Measurements from ENCODE around the gene ACO2.

The ACO2 gene

DNA sequence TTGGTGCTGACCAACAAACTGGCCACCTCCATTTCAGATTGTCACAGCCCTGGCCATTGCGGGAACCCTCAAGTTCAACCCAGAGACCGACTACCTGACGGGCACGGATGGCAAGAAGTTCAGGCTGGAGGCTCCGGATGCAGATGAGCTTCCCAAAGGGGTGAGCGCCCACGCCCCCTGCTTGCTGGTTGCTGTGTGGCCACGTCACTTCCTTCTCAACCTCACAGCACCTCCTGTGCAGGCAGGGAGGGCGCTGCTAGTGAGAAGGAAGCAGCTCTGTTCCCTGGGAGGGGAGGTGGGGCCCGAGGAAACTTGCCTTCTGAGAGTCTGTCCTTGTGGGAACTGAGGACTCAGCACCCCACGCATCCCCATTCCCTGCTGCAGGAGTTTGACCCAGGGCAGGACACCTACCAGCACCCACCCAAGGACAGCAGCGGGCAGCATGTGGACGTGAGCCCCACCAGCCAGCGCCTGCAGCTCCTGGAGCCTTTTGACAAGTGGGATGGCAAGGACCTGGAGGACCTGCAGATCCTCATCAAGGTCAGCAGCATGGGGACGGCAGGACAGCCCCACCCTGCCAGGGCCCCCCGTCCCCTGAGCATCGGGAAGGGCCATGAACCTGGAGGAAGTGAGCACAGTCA, 56.0 kb downstream of the ACO2 start:
- DNase-seq = peak; percentile 18

DNA sequence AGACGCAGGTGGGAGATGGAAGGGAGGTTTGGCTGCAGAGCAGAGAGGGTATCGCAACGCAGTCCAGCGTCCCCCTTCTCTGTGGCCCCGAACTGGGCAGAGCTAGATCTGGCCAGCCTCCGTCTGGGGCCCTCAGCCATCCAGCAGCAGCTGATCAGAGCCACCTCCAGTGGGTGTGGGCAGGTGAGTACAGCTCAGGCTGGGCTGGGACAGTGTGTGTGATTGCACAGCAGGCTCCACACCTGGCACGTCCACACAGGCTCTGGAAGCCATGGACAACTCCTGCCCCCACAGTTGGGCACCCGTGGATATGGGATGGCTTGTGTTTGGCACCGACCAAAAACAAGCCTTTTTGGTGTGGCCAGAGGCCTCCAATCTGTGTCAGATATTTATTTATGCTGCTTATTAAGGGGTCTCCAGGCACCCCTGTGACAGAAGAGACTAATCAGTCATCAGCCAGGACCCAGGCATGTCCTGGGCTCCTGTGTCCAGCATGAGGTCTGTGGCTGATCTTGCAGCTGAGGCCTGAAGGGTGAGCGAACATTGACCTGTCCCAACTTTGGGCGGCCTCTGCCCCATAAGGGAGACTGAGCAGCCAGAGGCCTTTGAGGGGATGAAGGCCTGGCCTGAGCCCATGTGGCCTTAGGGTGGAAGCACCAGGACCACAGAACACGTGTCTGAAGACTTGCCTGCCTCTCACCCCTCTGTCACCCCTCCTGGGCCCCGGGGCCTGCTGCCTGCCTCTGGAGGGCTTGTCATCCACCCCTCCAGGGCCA, 56.7 kb downstream of the ACO2 start:
- DNase-seq = no peak

DNA sequence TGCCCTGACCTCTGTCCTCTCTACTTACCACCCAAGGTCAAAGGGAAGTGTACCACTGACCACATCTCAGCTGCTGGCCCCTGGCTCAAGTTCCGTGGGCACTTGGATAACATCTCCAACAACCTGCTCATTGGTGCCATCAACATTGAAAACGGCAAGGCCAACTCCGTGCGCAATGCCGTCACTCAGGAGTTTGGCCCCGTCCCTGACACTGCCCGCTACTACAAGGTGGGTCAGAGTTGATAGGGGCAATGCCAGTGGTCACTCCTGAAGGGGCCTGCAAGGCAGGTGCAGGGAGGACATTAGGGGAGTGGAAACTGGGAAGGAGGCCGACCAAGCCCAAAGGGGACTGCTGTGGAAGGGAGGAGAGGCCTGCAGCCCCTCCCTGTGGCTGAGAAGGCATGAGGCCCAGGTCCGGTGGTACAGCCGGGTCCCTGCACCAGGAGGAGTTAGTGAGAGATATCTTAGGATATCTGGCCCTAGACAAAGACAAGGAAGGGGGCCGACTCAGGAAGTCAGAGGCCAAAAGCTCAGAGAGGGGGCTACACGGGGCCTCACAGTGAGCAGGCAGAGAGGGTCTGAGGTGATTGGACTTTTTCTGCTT, 57.4 kb downstream of the ACO2 start:
- DNase-seq = no peak

- DNase-seq = peak; percentile 56
Measured at GRCh38 chr22:41526830-41527799, 58.2 kb downstream of the ACO2 start.

DNA sequence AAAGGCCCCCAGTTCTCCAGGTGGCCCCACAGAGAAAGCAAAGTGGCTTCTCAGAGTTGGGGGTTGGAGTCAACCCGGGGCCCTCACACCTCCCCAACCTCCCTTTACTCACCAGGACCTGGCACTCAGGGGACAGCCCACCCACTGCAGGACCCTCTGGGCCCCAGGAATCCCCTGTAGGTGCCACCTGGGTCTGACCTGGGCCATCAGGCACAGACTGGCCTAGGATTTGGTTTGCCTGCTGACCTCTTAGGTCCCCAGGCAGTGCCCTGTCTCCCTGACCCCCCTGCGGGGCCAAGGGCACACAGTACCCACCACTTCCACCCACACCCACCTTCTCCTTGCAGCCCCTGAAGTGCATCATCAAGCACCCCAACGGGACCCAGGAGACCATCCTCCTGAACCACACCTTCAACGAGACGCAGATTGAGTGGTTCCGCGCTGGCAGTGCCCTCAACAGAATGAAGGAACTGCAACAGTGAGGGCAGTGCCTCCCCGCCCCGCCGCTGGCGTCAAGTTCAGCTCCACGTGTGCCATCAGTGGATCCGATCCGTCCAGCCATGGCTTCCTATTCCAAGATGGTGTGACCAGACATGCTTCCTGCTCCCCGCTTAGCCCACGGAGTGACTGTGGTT, 59.3 kb downstream of the ACO2 start:
- no peak for DNase-seq

DNA sequence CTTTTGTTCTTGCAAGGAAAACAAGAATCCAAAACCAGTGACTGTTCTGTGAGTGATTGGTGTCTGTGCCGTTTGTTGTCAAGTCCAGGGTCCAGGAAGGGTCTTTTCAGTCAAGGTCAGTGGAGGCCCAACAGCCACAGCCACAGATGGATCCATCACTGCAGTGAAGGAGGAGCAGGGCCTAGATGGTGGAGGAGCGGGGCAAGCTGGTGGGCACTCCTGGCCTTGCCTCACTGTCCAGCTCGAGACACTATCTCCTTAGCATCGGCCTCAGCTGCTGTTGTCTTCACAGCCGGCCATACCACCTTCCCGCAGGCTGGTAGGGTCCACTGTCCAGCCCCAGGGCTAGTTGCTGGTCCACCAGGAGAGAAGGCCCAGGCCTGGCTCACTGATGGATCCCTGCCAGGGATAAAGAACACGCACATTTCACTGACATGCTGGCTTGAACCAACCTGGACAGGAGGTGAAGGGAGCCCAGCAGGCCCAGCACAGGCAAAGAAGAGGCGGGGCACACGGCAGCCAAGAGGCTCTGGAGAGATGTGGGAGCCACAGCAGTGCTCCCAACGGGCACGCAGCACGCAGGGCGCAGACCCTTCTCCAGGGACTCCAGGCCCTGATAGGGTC, 60.1 kb downstream of the ACO2 start:
- DNase-seq = no peak

DNA sequence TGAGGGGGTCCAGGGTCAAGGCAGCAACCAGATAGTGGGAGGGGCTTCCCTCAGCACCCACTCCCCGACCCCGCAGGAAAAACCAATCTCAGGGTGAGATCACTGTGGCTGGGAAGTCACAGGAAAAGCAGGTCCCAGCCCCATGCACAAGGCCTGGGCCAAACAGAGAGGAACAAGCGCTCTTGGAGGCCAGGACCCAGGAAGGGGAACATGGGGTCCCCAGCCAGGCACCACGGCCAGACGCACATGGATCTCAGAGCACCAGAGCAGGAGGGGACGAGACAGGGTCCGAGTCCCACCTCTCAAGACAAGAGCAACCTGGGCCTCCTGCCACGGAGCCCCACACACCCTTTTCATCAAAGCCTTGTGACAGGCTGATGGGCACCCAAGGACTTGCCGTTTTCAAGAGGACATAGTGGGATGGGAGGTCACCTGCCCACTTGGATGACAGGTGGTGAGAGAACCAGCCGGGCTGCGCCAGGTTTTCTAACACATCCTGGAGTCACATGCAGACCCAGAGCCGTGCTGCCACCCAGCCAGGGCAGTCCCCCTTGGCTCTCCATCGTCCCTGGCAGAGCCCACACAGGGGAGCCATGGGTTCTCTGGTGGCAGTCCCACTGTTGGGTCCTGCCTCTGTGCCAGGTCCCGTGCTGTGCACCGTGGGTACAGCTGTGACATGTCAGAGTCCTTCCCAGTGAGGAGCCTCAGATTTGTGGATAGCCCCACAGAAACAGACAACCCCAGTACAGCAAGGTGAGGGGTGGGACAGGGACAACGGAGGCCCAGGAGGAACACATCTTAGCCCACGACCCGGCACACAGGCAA, 62.2 kb downstream of the ACO2 start:
- no peak for DNase-seq

DNA sequence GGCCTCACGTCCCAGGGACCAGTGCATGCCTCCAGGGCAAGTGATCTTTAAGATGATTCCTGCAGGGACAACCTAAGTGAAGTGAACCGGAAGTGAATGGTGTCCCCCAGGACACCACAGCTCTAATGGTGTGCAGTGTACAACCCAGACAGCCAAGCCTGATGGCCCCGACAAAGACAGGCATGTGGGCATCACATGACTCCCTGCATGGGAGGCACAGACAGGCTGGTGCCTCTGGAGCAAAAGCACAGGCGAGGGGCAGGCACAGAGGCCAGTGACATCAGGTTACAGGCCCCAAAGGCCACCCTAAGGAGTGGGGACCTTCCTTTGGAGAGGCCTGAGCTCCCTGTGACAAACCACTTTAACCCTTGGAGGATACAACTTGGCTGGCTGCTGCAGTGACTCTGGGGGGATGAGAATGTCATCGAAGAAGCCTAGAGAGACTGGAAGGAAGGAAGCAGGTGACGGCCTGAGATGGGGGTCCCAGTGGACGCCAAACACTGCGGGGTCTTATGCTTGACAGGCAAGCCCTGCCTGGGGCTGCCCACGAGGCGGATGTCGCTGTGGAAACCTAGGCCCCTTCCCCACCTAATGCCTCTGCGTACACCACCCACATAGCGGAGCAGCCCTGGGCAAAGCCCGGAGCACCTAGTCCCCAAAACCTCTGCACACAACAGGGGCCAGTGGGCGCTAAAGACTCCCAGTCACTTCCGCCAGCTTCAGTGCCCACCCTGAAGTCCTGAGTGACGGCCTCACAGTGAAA, 63.0 kb downstream of the ACO2 start:
- DNase-seq = no peak

- peak; percentile 73 for DNase-seq
Measured at GRCh38 chr22:41532908-41533825, 64.2 kb downstream of the ACO2 start.

GRCh38 chr22:41534219-41534618, 65.3 kb downstream of the ACO2 start:
- no peak for DNase-seq

- DNase-seq = peak; percentile 52
Measured at GRCh38 chr22:41535244-41535643, 66.3 kb downstream of the ACO2 start.

- no peak for DNase-seq
Measured at GRCh38 chr22:41537203-41537602, 68.3 kb downstream of the ACO2 start.

GRCh38 chr22:41538583-41538982, 69.7 kb downstream of the ACO2 start:
- DNase-seq = no peak

GRCh38 chr22:41539146-41540005, 70.5 kb downstream of the ACO2 start:
- DNase-seq = no peak

DNA sequence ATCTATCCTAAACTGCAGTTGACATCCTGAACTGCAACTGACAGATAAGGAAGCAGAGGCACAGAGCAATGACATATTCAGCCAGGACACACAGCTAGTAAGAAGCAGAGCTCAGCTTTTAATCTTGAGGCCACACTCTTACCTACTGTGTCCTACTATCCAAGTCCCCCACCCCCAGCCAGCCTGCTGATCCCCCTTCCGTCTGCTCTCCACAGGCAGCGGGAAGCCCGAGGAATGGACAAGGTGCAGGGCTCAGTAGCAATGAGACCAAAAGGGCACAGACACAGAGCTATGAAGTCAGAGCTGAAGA, 71.0 kb downstream of the ACO2 start:
- DNase-seq = peak; percentile 55

GRCh38 chr22:41540365-41540764, 71.4 kb downstream of the ACO2 start:
- DNase-seq = no peak

- DNase-seq = no peak
Measured at GRCh38 chr22:41541484-41541883, 72.6 kb downstream of the ACO2 start.

DNA sequence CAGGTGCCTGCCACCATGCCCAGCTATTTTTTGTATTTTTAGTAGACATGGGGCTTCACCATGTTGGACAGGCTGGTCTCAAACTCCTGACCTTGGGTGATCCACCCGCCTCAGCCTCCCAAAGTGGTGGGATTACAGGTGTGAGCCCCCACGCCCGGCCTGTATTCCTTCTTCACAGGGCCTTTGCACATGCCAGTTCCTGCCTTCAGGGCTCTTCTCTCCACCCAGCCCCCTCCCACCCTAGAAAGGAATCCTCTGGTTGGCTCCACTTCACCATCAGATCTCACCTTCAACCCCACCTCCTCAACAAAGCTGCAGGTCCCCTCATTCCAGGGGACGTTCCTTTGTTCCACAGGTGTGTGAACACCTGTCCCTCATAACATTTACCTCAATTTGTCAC, 73.3 kb downstream of the ACO2 start:
- no peak for DNase-seq

Measured in NCI-H82 (cell line).